Measurements from ENCODE around the gene TRIM37. TPM values are rescaled to one million over a fixed set of nuclear protein-coding genes. Genes with fewer than 3 reads are reported as not detected.

Gene TRIM37
- polyA plus RNA-seq, 1 donor (not counting 4 experiments of a cell fraction or from before 2014, with no cell fraction given), result 26.4 TPM

DNA sequence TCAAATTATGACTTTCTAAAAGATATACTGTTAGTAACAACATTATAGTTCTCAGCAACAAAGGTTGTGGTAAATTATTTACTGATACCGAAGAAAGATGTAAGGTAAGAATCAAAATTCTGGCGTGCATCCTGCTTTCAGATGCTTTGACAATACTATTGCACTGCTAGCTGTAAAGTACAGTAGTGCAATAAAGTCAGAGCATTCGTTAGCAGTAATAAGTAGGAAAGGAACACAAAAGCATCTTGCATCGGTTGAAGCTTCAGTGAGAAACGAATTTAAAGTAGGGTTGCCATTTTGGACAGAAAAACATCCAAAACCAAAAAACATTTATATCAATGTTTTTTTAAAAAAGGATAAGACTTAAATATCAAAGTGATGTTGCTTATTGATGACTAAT, 44.3 kb upstream of the TRIM37 start:
- H3K27ac ChIP-seq (ENCODE audit: control insufficient read depth, insufficient read depth, low read length), result no peak overlapping the region
- no peak overlapping the region for H3K9ac ChIP-seq (ENCODE audit: control insufficient read depth, extremely low read depth, insufficient read depth, low read length)
- peaks cover 84% of the 10 kb centered on the region for H3K79me2 ChIP-seq (ENCODE audit: control insufficient read depth, insufficient read depth, low read length)
- peaks cover 36% of the 10 kb centered on the region for H3K4me1 ChIP-seq (ENCODE audit: control insufficient read depth, extremely low read depth, insufficient read depth, low read length)
- H3K36me3 ChIP-seq (ENCODE audit: control insufficient read depth in 2 of 2, extremely low read depth in 1 of 2, insufficient read depth in 2 of 2, low read length in 2 of 2), result no peaks in the 10 kb centered on the region
- H3K27me3 ChIP-seq (ENCODE audit: control insufficient read depth, extremely low read depth, insufficient read depth, low read length), result no peaks in the 10 kb centered on the region
- FAIRE-seq, result no peak
- TF ChIP-seq EZH2 (IDR thresholded peaks at IDR 0.05; ENCODE audit: low read length), result no peak
- TF ChIP-seq CTCF (optimal IDR thresholded peaks at IDR 0.05 in 1 of 3, IDR thresholded peaks at IDR 0.05 in 1 of 3, conservative IDR thresholded peaks at IDR 0.05 in 1 of 3; ENCODE audit: extremely low read depth in 1 of 3, insufficient read depth in 2 of 3, low read length in 3 of 3), result no peak
- no peaks in the 10 kb centered on the region for H4K20me1 ChIP-seq (ENCODE audit: control insufficient read depth, extremely low read depth, insufficient read depth, low read length)
- H3K4me2 ChIP-seq (ENCODE audit: control insufficient read depth, extremely low read depth, insufficient read depth, low read depth, low read length), result peak overlapping the region; percentile 76
- no peak overlapping the region for H2AFZ ChIP-seq (ENCODE audit: control insufficient read depth, low read length)
- H3K9me3 ChIP-seq (ENCODE audit: control insufficient read depth, low read depth, low read length), result no peaks in the 10 kb centered on the region
- H3K9me1 ChIP-seq (ENCODE audit: control insufficient read depth, extremely low read depth, insufficient read depth, low read length), result no peaks in the 10 kb centered on the region
- no peak for DNase-seq (ENCODE audit: low read depth, low spot score)
- H3K4me3 ChIP-seq (ENCODE audit: control insufficient read depth in 2 of 3, extremely low read depth in 1 of 3, insufficient read depth in 2 of 3, low read depth in 1 of 3, low read length in 3 of 3), result no peak overlapping the region
- dilution Hi-C loops (cut with MboI; ENCODE audit: extremely low pct_ligation_motif_present, low sequenced_read_pairs), result no loop called here

DNA sequence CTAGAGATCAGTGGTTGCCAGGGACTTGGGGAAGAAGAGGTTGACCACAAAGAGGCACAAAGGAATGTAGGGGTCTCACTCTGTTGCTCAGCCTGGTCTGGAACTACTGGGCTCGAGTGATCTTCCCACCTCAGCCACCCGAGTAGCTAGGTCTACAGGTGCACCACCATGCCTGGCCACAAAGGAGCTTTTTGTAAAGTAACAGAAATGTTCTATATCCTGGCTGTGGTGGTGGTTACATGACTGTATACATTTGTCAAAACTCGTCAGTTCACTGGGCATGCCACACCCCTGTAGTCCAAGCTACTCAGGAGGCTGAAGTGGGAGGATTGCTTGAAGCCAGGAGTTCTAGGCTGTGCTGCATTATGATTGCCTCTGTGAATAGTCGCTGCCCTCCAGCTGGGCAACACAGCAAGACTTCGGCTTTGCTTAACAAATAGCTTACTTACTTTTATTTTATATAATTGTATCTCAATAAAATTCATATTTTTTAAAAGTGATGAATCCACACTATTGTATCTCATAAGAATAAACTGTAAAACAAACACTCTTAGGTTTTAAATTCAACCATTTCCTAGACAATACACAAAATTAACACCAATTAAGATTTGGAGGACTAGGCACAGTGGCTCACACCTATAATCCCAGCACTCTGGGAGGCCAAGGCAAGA, 43.3 kb upstream of the TRIM37 start:
- FAIRE-seq (no peak), DNase-seq (ENCODE audit: low read depth, low spot score) (no peak)
- Histone ChIP-seq H3K79me2 (ENCODE audit: control insufficient read depth, insufficient read depth, low read length) (peaks cover 95% of the 10 kb centered on the region), H3K9me1 (ENCODE audit: control insufficient read depth, extremely low read depth, insufficient read depth, low read length) (no peaks in the 10 kb centered on the region), H3K27me3 (ENCODE audit: control insufficient read depth, extremely low read depth, insufficient read depth, low read length) (no peaks in the 10 kb centered on the region), H3K4me3 (ENCODE audit: control insufficient read depth in 2 of 3, extremely low read depth in 1 of 3, insufficient read depth in 2 of 3, low read depth in 1 of 3, low read length in 3 of 3) (no peak overlapping the region), H3K36me3 (ENCODE audit: control insufficient read depth in 2 of 2, extremely low read depth in 1 of 2, insufficient read depth in 2 of 2, low read length in 2 of 2) (peaks cover 0 to 3% of the 10 kb centered on the region in 2 experiments), H2AFZ (ENCODE audit: control insufficient read depth, low read length) (no peak overlapping the region), H3K27ac (ENCODE audit: control insufficient read depth, insufficient read depth, low read length) (peak overlapping the region; percentile 56), H3K9ac (ENCODE audit: control insufficient read depth, extremely low read depth, insufficient read depth, low read length) (no peak overlapping the region), H3K9me3 (ENCODE audit: control insufficient read depth, low read depth, low read length) (no peaks in the 10 kb centered on the region), H4K20me1 (ENCODE audit: control insufficient read depth, extremely low read depth, insufficient read depth, low read length) (no peaks in the 10 kb centered on the region), H3K4me2 (ENCODE audit: control insufficient read depth, extremely low read depth, insufficient read depth, low read depth, low read length) (peak overlapping the region; percentile 57), H3K4me1 (ENCODE audit: control insufficient read depth, extremely low read depth, insufficient read depth, low read length) (peaks cover 36% of the 10 kb centered on the region)
- TF ChIP-seq EZH2 (IDR thresholded peaks at IDR 0.05; ENCODE audit: low read length) (no peak), CTCF (optimal IDR thresholded peaks at IDR 0.05 in 1 of 3, IDR thresholded peaks at IDR 0.05 in 1 of 3, conservative IDR thresholded peaks at IDR 0.05 in 1 of 3; ENCODE audit: extremely low read depth in 1 of 3, insufficient read depth in 2 of 3, low read length in 3 of 3) (no peak)
- dilution Hi-C loops (cut with MboI; ENCODE audit: extremely low pct_ligation_motif_present, low sequenced_read_pairs), result no loop called here

Measured in keratinocyte (primary cell).